Neural progenitor cell (in vitro differentiated cells): ENCODE measurements around the gene ZNF496.

Experiments used
- CTCF ChIP-seq: fragments of 200-600 bp; sonication (generic); IDR thresholded peaks from 2 replicates; pipeline ENCODE4 v1.5.1; 2017; ENCODE audit warnings: antibody characterized with exemption, mild to moderate bottlenecking
- EZH2phosphoT487 ChIP-seq: fragments of 200-600 bp; sonication (generic); IDR thresholded peaks from 2 replicates; pipeline ENCODE4 v1.6.1; 2017; ENCODE audit warnings: antibody characterized with exemption

- TF ChIP-seq EZH2phosphoT487 (no peak), CTCF (no peak)
These were observed 43.3 kb downstream of the ZNF496 start for GRCh38 chr1:247288341-247288740.
